Measurements from ENCODE around the gene DPP6. TPM values are rescaled to one million over a fixed set of nuclear protein-coding genes. Genes with fewer than 3 reads are reported as not detected.

The DPP6 gene
- total and polyA plus RNA-seq, 9 of the 15 experiments (the other 6 are each of a cell fraction or from before 2014, with no cell fraction given): not detected

DNA sequence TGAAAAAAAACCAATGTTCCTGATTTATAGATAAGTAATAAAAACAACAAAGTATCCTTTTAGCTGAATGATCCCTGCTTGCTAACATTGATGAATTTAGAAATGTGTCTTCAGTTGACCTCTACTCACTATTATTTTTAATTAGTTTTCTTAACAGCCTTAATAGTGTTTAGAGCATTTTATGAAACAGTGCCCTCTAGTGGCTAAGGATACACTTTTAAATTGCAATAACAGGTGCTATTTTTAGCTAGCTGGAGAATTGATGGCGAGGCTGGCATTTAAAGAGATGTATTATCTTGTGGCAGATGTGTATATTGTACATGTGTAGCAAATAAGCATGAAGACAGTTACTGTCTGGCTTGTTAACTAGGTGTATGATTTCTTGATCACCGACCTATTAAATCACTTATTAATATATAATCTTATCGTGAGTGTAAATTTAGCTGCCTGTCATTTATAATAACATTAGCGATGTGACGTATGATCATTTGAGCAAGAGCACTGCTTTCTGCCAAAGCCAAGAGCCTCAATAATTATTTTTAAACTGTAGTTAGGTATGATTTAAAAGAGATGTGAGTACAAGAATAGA, 451.9 kb downstream of the DPP6 start (continued):
- TF ChIP-seq, protein P1, sequence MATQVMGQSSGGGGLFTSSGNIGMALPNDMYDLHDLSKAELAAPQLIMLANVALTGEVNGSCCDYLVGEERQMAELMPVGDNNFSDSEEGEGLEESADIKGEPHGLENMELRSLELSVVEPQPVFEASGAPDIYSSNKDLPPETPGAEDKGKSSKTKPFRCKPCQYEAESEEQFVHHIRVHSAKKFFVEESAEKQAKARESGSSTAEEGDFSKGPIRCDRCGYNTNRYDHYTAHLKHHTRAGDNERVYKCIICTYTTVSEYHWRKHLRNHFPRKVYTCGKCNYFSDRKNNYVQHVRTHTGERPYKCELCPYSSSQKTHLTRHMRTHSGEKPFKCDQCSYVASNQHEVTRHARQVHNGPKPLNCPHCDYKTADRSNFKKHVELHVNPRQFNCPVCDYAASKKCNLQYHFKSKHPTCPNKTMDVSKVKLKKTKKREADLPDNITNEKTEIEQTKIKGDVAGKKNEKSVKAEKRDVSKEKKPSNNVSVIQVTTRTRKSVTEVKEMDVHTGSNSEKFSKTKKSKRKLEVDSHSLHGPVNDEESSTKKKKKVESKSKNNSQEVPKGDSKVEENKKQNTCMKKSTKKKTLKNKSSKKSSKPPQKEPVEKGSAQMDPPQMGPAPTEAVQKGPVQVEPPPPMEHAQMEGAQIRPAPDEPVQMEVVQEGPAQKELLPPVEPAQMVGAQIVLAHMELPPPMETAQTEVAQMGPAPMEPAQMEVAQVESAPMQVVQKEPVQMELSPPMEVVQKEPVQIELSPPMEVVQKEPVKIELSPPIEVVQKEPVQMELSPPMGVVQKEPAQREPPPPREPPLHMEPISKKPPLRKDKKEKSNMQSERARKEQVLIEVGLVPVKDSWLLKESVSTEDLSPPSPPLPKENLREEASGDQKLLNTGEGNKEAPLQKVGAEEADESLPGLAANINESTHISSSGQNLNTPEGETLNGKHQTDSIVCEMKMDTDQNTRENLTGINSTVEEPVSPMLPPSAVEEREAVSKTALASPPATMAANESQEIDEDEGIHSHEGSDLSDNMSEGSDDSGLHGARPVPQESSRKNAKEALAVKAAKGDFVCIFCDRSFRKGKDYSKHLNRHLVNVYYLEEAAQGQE (IDR thresholded peaks at IDR 0.05; ENCODE audit: borderline replicate concordance): peak; percentile 56; the same call in 1 of the 2 replicates
- TF ChIP-seq, protein P1 (CRISPR knock-in tag; IDR thresholded peaks at IDR 0.05; ENCODE audit: low read depth): no peak
- peak; percentile 47 for TF ChIP-seq DACH1 (IDR thresholded peaks at IDR 0.05; ENCODE audit: partially characterized antibody)
- TF ChIP-seq BMI1 (IDR thresholded peaks at IDR 0.05; ENCODE audit: low read length): no peak
- TF ChIP-seq NFE2 (IDR thresholded peaks at IDR 0.05; ENCODE audit: low read depth): no peak
